Caco-2 (cell line): ENCODE data around the gene VWA8. TPM values are rescaled to one million over a fixed set of nuclear protein-coding genes. Genes with fewer than 3 reads are reported as not detected.
"Not testable (repeated sequence)": the region's sequence is repeated elsewhere in the genome, so short reads cannot be mapped to it uniquely, and the experiment has no call there.

Experiments
- BruUV-seq: library from RNA; stranded (reverse); fragments of 400-500 nt; replicated peaks from 2 replicates; lab custom pipeline; 2021; lab: Mats Ljungman, UMichigan
- CTCF ChIA-PET: fragments of 300-600 bp; sonication (Branson Sonifier 250); formaldehyde crosslinking; loops from one replicate; lab custom pipeline; 2022; ENCODE audit warnings: antibody characterized with exemption; lab: Charles Lee
- POLR2A ChIA-PET: fragments of 300-600 bp; sonication (Branson Sonifier 250); formaldehyde crosslinking; loops from one replicate; lab custom pipeline; 2022; ENCODE audit warnings: antibody characterized with exemption; lab: Charles Lee
- DNase-seq, 2 experiments: peaks; one replicate each; pipeline versions ENCODE4 v3.0.0 to v3.0.0-alpha.2; 2020 to 2022
- H3K27me3 ChIP-seq: replicated peaks from 2 replicates; pipeline ENCODE4 v1.6.0; 2011; ENCODE audit warnings: low read length; ENCODE audit not compliant: control insufficient read depth, insufficient read depth
- H3K36me3 ChIP-seq: 2 replicates; pipeline ENCODE4 v1.5.1; 2011; ENCODE audit warnings: low read length; ENCODE audit not compliant: control insufficient read depth, insufficient read depth
- H3K4me1 ChIP-seq: fragments of 250-450 bp; sonication (Bioruptor Pico); 2 replicates; pipeline ENCODE4 v1.5.1; 2020; ENCODE audit warnings: mild to moderate bottlenecking
- H3K4me3 ChIP-seq: 2 replicates; pipeline ENCODE4 v1.5.1; 2011; ENCODE audit warnings: low read depth, mild to moderate bottlenecking, control low read depth, low read length
- H3K9me3 ChIP-seq: fragments of 250-450 bp; sonication (Bioruptor Pico); 2 replicates; pipeline ENCODE4 v1.5.1; 2020; ENCODE audit warnings: mild to moderate bottlenecking, moderate library complexity
- H3K27ac Mint-ChIP-seq: one replicate; pipeline ENCODE4 v1.8.0; 2022; ENCODE audit warnings: mixed read lengths; ENCODE audit not compliant: unreplicated experiment
- H3K27me3 Mint-ChIP-seq: one replicate; pipeline ENCODE4 v1.8.0; 2022; ENCODE audit warnings: mixed read lengths; ENCODE audit not compliant: insufficient read depth, unreplicated experiment
- H3K36me3 Mint-ChIP-seq: one replicate; pipeline ENCODE4 v1.8.0; 2022; ENCODE audit warnings: mild to moderate bottlenecking, mixed read lengths; ENCODE audit not compliant: insufficient read depth, unreplicated experiment
- H3K4me1 Mint-ChIP-seq: one replicate; pipeline ENCODE4 v1.8.0; 2022; ENCODE audit warnings: low read depth, mixed read lengths; ENCODE audit not compliant: unreplicated experiment
- H3K4me3 Mint-ChIP-seq: one replicate; pipeline ENCODE4 v1.8.0; 2022; ENCODE audit warnings: mild to moderate bottlenecking, moderate library complexity, mixed read lengths; ENCODE audit not compliant: unreplicated experiment
- H3K9me3 Mint-ChIP-seq: one replicate; pipeline ENCODE4 v1.8.0; 2022; ENCODE audit warnings: mixed read lengths; ENCODE audit not compliant: unreplicated experiment
- intact Hi-C: fragments of 100-400 bp; cut with micrococcal nuclease; formaldehyde crosslinking; loops from one replicate; pipeline ENCODE4 v1.10.0; 2022; ENCODE audit not compliant: unreplicated experiment
- total RNA-seq: library from RNA; stranded (reverse); gene quantifications from 2 replicates; pipeline ENCODE4 v1.2.3, GENCODE V29; 2022
- TF ChIP-seq, protein P1 (sequence below), 2 experiments: fragments of 200-600 bp in 1 of 2; IDR thresholded peaks; 1 replicate in 1 of 2; 2 replicates in 1 of 2; pipeline versions ENCODE4 v1.5.1 to v1.8.0; 2011 to 2022; ENCODE audit warnings: antibody characterized with exemption in 1 of 2, control low read depth in 1 of 2, inconsistent platforms in 1 of 2, low read depth in 1 of 2, low read length in 1 of 2, mild to moderate bottlenecking in 1 of 2, moderate library complexity in 1 of 2; ENCODE audit not compliant: insufficient read depth in 1 of 2, severe bottlenecking in 1 of 2, unreplicated experiment in 1 of 2

Gene VWA8
- total RNA-seq, 1 experiment from 2014 or later: 20.7 TPM

DNA sequence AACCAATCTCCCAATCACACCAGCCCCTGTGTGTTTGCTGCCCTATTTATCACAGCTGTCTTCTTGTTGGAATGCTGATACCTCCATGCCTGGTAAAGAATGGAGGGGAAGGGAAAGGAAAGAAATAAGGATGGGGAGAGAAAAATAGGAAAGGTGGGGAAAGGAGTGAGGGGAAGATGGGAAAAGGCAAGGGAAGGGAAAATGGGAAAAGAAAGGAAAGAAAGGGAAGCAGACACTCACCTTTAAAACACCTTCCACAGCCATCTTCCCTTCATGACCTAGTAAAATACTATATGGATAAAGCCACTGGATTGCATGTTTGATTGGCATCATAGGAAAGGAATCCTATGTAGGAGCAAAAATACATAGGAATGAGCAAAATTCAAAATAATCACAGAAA, 77.8 kb downstream of the VWA8 start:
- H3K36me3 Mint-ChIP-seq: peaks cover 28% of the 10 kb centered on the region
- Histone ChIP-seq H3K4me1 (no peaks in the 10 kb centered on the region), H3K9me3 (no peaks in the 10 kb centered on the region), H3K36me3 (peaks cover 1% of the 10 kb centered on the region), H3K4me3 (no peak overlapping the region), H3K27me3 (no peaks in the 10 kb centered on the region)
- intact Hi-C loops: no loop called here
- TF ChIP-seq, protein P1, sequence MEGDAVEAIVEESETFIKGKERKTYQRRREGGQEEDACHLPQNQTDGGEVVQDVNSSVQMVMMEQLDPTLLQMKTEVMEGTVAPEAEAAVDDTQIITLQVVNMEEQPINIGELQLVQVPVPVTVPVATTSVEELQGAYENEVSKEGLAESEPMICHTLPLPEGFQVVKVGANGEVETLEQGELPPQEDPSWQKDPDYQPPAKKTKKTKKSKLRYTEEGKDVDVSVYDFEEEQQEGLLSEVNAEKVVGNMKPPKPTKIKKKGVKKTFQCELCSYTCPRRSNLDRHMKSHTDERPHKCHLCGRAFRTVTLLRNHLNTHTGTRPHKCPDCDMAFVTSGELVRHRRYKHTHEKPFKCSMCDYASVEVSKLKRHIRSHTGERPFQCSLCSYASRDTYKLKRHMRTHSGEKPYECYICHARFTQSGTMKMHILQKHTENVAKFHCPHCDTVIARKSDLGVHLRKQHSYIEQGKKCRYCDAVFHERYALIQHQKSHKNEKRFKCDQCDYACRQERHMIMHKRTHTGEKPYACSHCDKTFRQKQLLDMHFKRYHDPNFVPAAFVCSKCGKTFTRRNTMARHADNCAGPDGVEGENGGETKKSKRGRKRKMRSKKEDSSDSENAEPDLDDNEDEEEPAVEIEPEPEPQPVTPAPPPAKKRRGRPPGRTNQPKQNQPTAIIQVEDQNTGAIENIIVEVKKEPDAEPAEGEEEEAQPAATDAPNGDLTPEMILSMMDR (IDR thresholded peaks at IDR 0.05; ENCODE audit: insufficient read depth in 1 of 2, low read depth in 1 of 2, low read length in 1 of 2, severe bottlenecking in 1 of 2, unreplicated experiment in 1 of 2): no peak
- H3K27ac Mint-ChIP-seq: peak overlapping the region; percentile 27
- no peak overlapping the region for H3K4me3 Mint-ChIP-seq
- peaks cover 10% of the 10 kb centered on the region for H3K9me3 Mint-ChIP-seq
- peaks cover 1% of the 10 kb centered on the region for H3K4me1 Mint-ChIP-seq
- no peak for DNase-seq
- no peaks in the 10 kb centered on the region for H3K27me3 Mint-ChIP-seq
- ChIA-PET POLR2A (no interaction called here), CTCF (no interaction called here)
- no TSS peak for BruUV-seq

DNA sequence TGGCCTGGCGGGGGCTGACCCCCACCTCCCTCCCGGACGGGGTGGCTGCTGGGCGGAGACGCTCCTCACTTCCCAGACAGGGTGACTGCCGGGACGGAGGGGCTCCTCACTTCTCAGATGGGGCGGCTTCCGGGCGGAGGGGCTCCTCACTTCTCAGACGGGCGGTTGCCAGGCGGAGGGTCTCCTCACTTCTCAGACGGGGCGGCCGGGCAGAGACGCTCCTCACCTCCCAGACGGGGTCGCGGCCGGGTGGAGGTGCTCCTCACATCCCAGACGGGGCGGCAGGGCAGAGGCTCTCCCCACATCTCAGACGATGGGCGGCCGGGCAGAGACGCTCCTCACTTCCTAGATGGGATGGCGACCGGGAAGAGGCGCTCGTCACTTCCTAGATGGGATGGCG, 79.0 kb downstream of the VWA8 start:
- H3K4me1 Mint-ChIP-seq, CTCF ChIA-PET, H3K4me3 Mint-ChIP-seq, BruUV-seq, H3K27me3 ChIP-seq, H3K27ac Mint-ChIP-seq, H3K9me3 ChIP-seq, H3K36me3 ChIP-seq, H3K27me3 Mint-ChIP-seq, H3K4me1 ChIP-seq, H3K4me3 ChIP-seq, DNase-seq, POLR2A ChIA-PET, intact Hi-C loops: not testable (repeated sequence)
- peaks cover 10% of the 10 kb centered on the region for H3K9me3 Mint-ChIP-seq
- H3K36me3 Mint-ChIP-seq: peaks cover 28% of the 10 kb centered on the region

DNA sequence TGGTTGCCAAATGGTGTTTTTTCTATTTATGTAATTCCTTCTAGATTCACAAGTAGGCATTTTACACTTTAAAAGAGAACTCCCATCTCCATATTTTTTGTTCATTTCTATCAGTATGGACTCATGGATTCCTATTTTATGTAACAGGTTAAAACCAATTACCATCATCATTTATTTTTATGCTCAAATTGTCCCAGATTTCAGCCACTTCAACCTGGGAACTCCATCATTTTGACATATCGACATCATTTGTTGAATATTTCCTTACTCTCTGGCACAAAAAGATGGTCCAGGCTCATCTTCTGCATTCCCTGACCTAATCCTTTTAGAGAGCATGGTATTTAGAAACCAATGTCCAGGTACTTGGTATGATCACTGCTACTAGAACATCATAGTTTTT, 79.9 kb downstream of the VWA8 start:
- no peak overlapping the region for H3K4me3 Mint-ChIP-seq
- H3K4me1 Mint-ChIP-seq: no peaks in the 10 kb centered on the region
- Histone ChIP-seq H3K4me1 (no peaks in the 10 kb centered on the region), H3K4me3 (no peak overlapping the region), H3K9me3 (no peaks in the 10 kb centered on the region), H3K36me3 (peaks cover 1% of the 10 kb centered on the region), H3K27me3 (no peaks in the 10 kb centered on the region)
- intact Hi-C loops: no loop called here
- H3K9me3 Mint-ChIP-seq: peaks cover 10% of the 10 kb centered on the region
- DNase-seq: no peak
- H3K27me3 Mint-ChIP-seq: no peaks in the 10 kb centered on the region
- CTCF ChIA-PET: no interaction called here
- TF ChIP-seq, protein P1 (IDR thresholded peaks at IDR 0.05; ENCODE audit: insufficient read depth in 1 of 2, low read depth in 1 of 2, low read length in 1 of 2, severe bottlenecking in 1 of 2, unreplicated experiment in 1 of 2): no peak
- H3K36me3 Mint-ChIP-seq: peaks cover 28% of the 10 kb centered on the region
- no TSS peak for BruUV-seq
- POLR2A ChIA-PET: no interaction called here
- no peak overlapping the region for H3K27ac Mint-ChIP-seq

DNA sequence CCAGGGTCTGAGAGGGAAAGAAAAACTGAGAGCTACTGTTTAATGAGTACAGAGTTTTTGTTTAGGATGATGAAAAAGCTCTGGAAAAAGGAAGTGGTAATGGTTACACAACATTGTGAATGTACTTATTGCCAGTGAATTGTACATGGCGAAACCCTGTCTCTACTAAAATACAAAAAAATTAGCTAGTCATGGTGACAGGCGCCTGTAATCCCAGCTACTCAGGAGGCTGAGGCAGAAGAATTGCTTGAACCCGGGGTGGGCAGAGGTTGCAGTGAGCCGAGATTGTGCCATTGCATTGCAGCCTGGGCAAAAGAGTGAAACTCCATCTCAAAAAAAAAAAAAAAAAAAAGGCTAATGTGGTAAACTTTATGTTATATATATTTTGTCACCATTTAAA, 96.3 kb downstream of the VWA8 start:
- Mint-ChIP-seq H3K4me1 (no peaks in the 10 kb centered on the region), H3K27me3 (no peaks in the 10 kb centered on the region), H3K27ac (no peak overlapping the region), H3K9me3 (no peaks in the 10 kb centered on the region), H3K4me3 (no peak overlapping the region), H3K36me3 (no peaks in the 10 kb centered on the region)
- H3K4me1 ChIP-seq: no peaks in the 10 kb centered on the region
- BruUV-seq: no TSS peak
- H3K4me3 ChIP-seq: no peak overlapping the region
- intact Hi-C loops: no loop called here
- H3K36me3 ChIP-seq: no peaks in the 10 kb centered on the region
- no peak for DNase-seq
- ChIA-PET CTCF (no interaction called here), POLR2A (no interaction called here)
- TF ChIP-seq, protein P1 (IDR thresholded peaks at IDR 0.05; ENCODE audit: insufficient read depth in 1 of 2, low read depth in 1 of 2, low read length in 1 of 2, severe bottlenecking in 1 of 2, unreplicated experiment in 1 of 2): no peak
- no peaks in the 10 kb centered on the region for H3K27me3 ChIP-seq
- H3K9me3 ChIP-seq: no peaks in the 10 kb centered on the region

DNA sequence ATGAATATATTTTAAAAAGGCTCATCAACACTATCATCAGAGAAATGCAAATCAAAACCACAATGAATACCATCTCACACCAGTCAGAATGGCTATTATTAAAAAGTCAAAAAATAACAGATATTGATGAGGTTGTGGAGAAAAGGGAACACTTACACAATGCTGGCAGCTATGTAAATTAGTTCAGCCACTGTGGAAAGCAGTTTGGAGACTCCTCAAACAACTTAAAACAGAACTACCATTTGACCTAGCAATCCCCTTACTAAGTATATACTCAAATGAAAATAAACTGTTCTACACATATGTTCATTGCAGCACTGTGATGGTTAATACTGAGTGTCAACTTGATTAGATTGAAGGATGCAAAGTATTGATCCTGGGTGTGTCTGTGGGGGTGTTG, 98.2 kb downstream of the VWA8 start:
- POLR2A ChIA-PET, BruUV-seq, H3K4me3 ChIP-seq, H3K27ac Mint-ChIP-seq, H3K4me3 Mint-ChIP-seq, H3K36me3 Mint-ChIP-seq, DNase-seq, H3K4me1 Mint-ChIP-seq, H3K9me3 ChIP-seq, H3K27me3 Mint-ChIP-seq, intact Hi-C loops, CTCF ChIA-PET, H3K9me3 Mint-ChIP-seq, H3K4me1 ChIP-seq, H3K27me3 ChIP-seq, H3K36me3 ChIP-seq: not testable (repeated sequence)
